HepG2 (cell line): ENCODE results near the gene DIP2C. TPM values are rescaled to one million over a fixed set of nuclear protein-coding genes. Genes with fewer than 3 reads are reported as not detected.

Experiments used
- ATAC-seq: fragments of 200-7000 bp; cut with Tn5 transposase; 3 replicates; pipeline ENCODE4 v1.9.1; 2020; ENCODE audit warnings: mild to moderate bottlenecking, moderate library complexity
- BruUV-seq: library from RNA; stranded (reverse); fragments of 400-500 nt; replicated peaks from 2 replicates; lab custom pipeline; 2021; lab: Mats Ljungman, UMichigan
- CTCF ChIA-PET: fragments of 300-600 bp; formaldehyde crosslinking; extraction: SDS; loops from one replicate; lab custom pipeline; 2021; ENCODE audit warnings: low total read pairs, inconsistent platforms, low intra/inter-chr PET ratio; lab: Yijun Ruan, JAX
- POLR2A ChIA-PET: fragments of 350-600 bp; sonication (Branson Sonifier 250); formaldehyde crosslinking; loops from one replicate; lab custom pipeline; 2020; ENCODE audit warnings: antibody characterized with exemption, inconsistent platforms; lab: Yijun Ruan, JAX
- DNase-seq: peaks from one replicate; pipeline ENCODE4 v3.0.0-alpha.2; 2015; ENCODE audit warnings: low spot score
- FAIRE-seq: peaks from 3 replicates; lab custom pipeline; 2011; peaks lifted over from hg19 to GRCh38; lab: Jason Lieb, UNC
- H2AFZ ChIP-seq: one replicate; pipeline ENCODE4 v1.6.1; 2011; ENCODE audit warnings: low read length, inconsistent platforms
- H3K27ac ChIP-seq: fragments of 300-600 bp; 3 replicates; pipeline ENCODE4 v1.8.0; 2011; ENCODE audit warnings: mixed run types, mild to moderate bottlenecking, mixed read lengths, low read length, inconsistent platforms; ENCODE audit not compliant: insufficient read depth; ENCODE audit errors: extremely low read length
- H3K27me3 ChIP-seq, 2 experiments: fragments of 200-600 bp in 1 of 2; 2 replicates in 1 of 2; 3 replicates in 1 of 2; pipeline versions ENCODE4 v1.6.0 to v1.8.0; 2011; ENCODE audit warnings: low read length in 2 of 2, mild to moderate bottlenecking in 2 of 2, moderate library complexity in 2 of 2, inconsistent platforms in 1 of 2; ENCODE audit not compliant: insufficient read depth in 2 of 2, control insufficient read depth in 1 of 2
- H3K36me3 ChIP-seq, 2 experiments: fragments of 200-600 bp in 1 of 2; replicated peaks in 1 of 2; 2 replicates in 1 of 2; 3 replicates in 1 of 2; pipeline versions ENCODE4 v1.5.1 to v1.8.0; 2011; ENCODE audit warnings: low read length in 2 of 2, inconsistent platforms in 1 of 2; ENCODE audit not compliant: insufficient read depth in 2 of 2, control insufficient read depth in 1 of 2
- H3K4me1 ChIP-seq: 2 replicates; pipeline ENCODE4 v1.5.1; 2012; ENCODE audit warnings: low read length, inconsistent platforms; ENCODE audit not compliant: insufficient read depth
- H3K4me2 ChIP-seq: 2 replicates; pipeline ENCODE4 v1.6.0; 2011; ENCODE audit warnings: low read depth, low read length, inconsistent platforms
- H3K4me3 ChIP-seq, 3 experiments: fragments of 200-600 bp in 1 of 3; sonication (generic), shearing (Covaris generic) in 1 of 3; replicated peaks in 1 of 3; 2 replicates each; pipeline ENCODE4 v1.5.1; 2011 to 2016; ENCODE audit warnings: low read length in 3 of 3, inconsistent platforms in 2 of 3, low read depth in 2 of 3, mild to moderate bottlenecking in 2 of 3, control low read depth in 1 of 3, mixed read lengths in 1 of 3; ENCODE audit not compliant: insufficient read depth in 1 of 3
- H3K79me2 ChIP-seq: one replicate; pipeline ENCODE4 v1.6.1; 2011; ENCODE audit warnings: low read length, inconsistent platforms; ENCODE audit not compliant: insufficient read depth
- H3K9ac ChIP-seq: 2 replicates; pipeline ENCODE4 v1.6.0; 2011; ENCODE audit warnings: mild to moderate bottlenecking, low read depth, low read length, inconsistent platforms; ENCODE audit not compliant: insufficient read depth
- H3K9me3 ChIP-seq: 2 replicates; pipeline ENCODE4 v1.5.1; 2012; ENCODE audit warnings: mild to moderate bottlenecking, low read length
- H4K20me1 ChIP-seq: 2 replicates; pipeline ENCODE4 v1.6.0; 2011; ENCODE audit warnings: inconsistent platforms, mild to moderate bottlenecking, low read length, moderate library complexity; ENCODE audit not compliant: insufficient read depth
- ATF3 ChIP-seq: sonication (generic); formaldehyde crosslinking; IDR thresholded peaks from 2 replicates; pipeline ENCODE4 v1.4.0; 2020; ENCODE audit warnings: missing genetic modification reagents
- CCAR2 ChIP-seq: fragments of 200-400 bp; formaldehyde crosslinking; optimal IDR thresholded peaks from 2 replicates; pipeline ENCODE3; 2018; ENCODE audit warnings: low read depth, mild to moderate bottlenecking, low read length, moderate library complexity
- DZIP1 ChIP-seq: sonication (generic); formaldehyde crosslinking; IDR thresholded peaks from 2 replicates; pipeline ENCODE4 v1.5.0; 2020; ENCODE audit warnings: mild to moderate bottlenecking, missing genetic modification reagents
- FOXO1 ChIP-seq: sonication (generic); formaldehyde crosslinking; IDR thresholded peaks from 2 replicates; pipeline ENCODE4 v1.4.0; 2020; ENCODE audit warnings: missing genetic modification reagents
- KMT2B ChIP-seq: IDR thresholded peaks from 2 replicates; pipeline ENCODE4 v1.6.1; 2016; ENCODE audit warnings: missing genetic modification reagents, missing compliant biosample characterization
- NCOR1 ChIP-seq: fragments of 200-600 bp; sonication (generic); IDR thresholded peaks from 2 replicates; pipeline ENCODE4 v1.7.0; 2017; ENCODE audit warnings: antibody characterized with exemption, low read length, borderline replicate concordance
- NR2F2 ChIP-seq: IDR thresholded peaks from 2 replicates; pipeline ENCODE4 v1.6.1; 2012; ENCODE audit warnings: low read depth, inconsistent platforms, borderline replicate concordance
- TARDBP ChIP-seq: sonication (generic); formaldehyde crosslinking; IDR thresholded peaks from 2 replicates; pipeline ENCODE4 v1.8.0; 2022; ENCODE audit warnings: mild to moderate bottlenecking, missing genetic modification reagents
- TFDP1 ChIP-seq: IDR thresholded peaks from 2 replicates; pipeline ENCODE4 v1.6.1; 2016; ENCODE audit warnings: missing compliant biosample characterization, missing genetic modification reagents, borderline replicate concordance
- THRA ChIP-seq: sonication (generic); formaldehyde crosslinking; IDR thresholded peaks from 2 replicates; pipeline ENCODE4 v1.4.0; 2020; ENCODE audit warnings: missing genetic modification reagents, borderline replicate concordance
- ZBTB37 ChIP-seq: sonication (generic); formaldehyde crosslinking; IDR thresholded peaks from 2 replicates; pipeline ENCODE4 v1.4.0; 2020; ENCODE audit warnings: mild to moderate bottlenecking, missing genetic modification reagents
- ZBTB8A ChIP-seq: sonication (generic); formaldehyde crosslinking; IDR thresholded peaks from 2 replicates; pipeline ENCODE4 v1.4.0; 2020; ENCODE audit warnings: mild to moderate bottlenecking, low read depth, missing genetic modification reagents, borderline replicate concordance
- ZNF30 ChIP-seq: sonication (generic); formaldehyde crosslinking; IDR thresholded peaks from 2 replicates; pipeline ENCODE4 v1.5.0; 2020; ENCODE audit warnings: mild to moderate bottlenecking, missing genetic modification reagents
- ZNF317 ChIP-seq: sonication (generic); formaldehyde crosslinking; IDR thresholded peaks from 2 replicates; pipeline ENCODE4 v1.5.0; 2020; ENCODE audit warnings: mild to moderate bottlenecking, missing genetic modification reagents
- ZNF333 ChIP-seq: sonication (generic); formaldehyde crosslinking; IDR thresholded peaks from 2 replicates; pipeline ENCODE4 v1.4.0; 2020; ENCODE audit warnings: mild to moderate bottlenecking, missing genetic modification reagents, borderline replicate concordance
- ZNF547 ChIP-seq: sonication (generic); formaldehyde crosslinking; IDR thresholded peaks from 2 replicates; pipeline ENCODE4 v1.5.1; 2020; ENCODE audit warnings: mild to moderate bottlenecking, missing genetic modification reagents
- ZNF572 ChIP-seq: sonication (generic); formaldehyde crosslinking; IDR thresholded peaks from 2 replicates; pipeline ENCODE4 v1.5.1; 2020; ENCODE audit warnings: mild to moderate bottlenecking, missing genetic modification reagents
- ZNF576 ChIP-seq: sonication (generic); formaldehyde crosslinking; IDR thresholded peaks from 2 replicates; pipeline ENCODE4 v1.4.0; 2020; ENCODE audit warnings: mild to moderate bottlenecking, missing genetic modification reagents
- ZNF775 ChIP-seq: sonication (generic); formaldehyde crosslinking; IDR thresholded peaks from 2 replicates; pipeline ENCODE4 v1.4.0; 2020; ENCODE audit warnings: missing genetic modification reagents, mild to moderate bottlenecking, moderate library complexity, borderline replicate concordance
- WGBS: methylation state at CpG from one replicate; pipeline ENCODE4 v1.1.6; 2017; ENCODE audit warnings: low lambda C conversion rate; 5-methylcytosine and 5-hydroxymethylcytosine counted together
- in situ Hi-C: cut with HindIII; loops from 2 replicates; pipeline ENCODE4 v1.10.0; 2017; ENCODE audit warnings: low pct_unique_long_range_greater_than_20kb; ENCODE audit not compliant: extremely low pct_ligation_motif_present
- intact Hi-C: fragments of 100-400 bp; cut with micrococcal nuclease; formaldehyde crosslinking; loops from one replicate; pipeline ENCODE4 v1.10.0; 2022; ENCODE audit not compliant: unreplicated experiment
- polyA plus RNA-seq, 8 experiments: library from polyadenylated mRNA; depleted of rRNA in 3 of 8; stranded (reverse) in 7 of 8; unstranded in 1 of 8; fragments of >200 nt; fragmentation: Illumina TruSeq in 4 of 8; extraction: Trizol in 4 of 8; gene quantifications; 2 replicates each; pipeline versions ENCODE4 v1.2.1 to v1.2.3, GENCODE V29; 2011 to 2016; ENCODE audit warnings: low read depth in 4 of 8, missing spikeins in 1 of 8, mixed read lengths in 1 of 8; ENCODE audit not compliant: insufficient read depth in 1 of 8
- total RNA-seq, 5 experiments: library from RNA; depleted of rRNA; stranded (reverse); fragments of >200 nt; fragmentation: Illumina TruSeq; extraction: Trizol; gene quantifications; 2 replicates each; pipeline ENCODE4 v1.2.3, GENCODE V29; 2016; ENCODE audit warnings: low read depth in 1 of 5

DIP2C gene
- total and polyA plus RNA-seq, 2 of the 13 experiments (the other 11 are each of a cell fraction or from before 2014, with no cell fraction given): 2.2 to 2.7 TPM

GRCh38 chr10:530717-531116 is 158.8 kb downstream of the DIP2C start:
- 84% methylated on average over 14 of the region's 16 CpGs for WGBS
- Histone ChIP-seq H3K79me2 (no peaks in the 10 kb centered on the region), H3K4me1 (peaks cover 17% of the 10 kb centered on the region), H3K36me3 (no peaks in the 10 kb centered on the region), H3K9ac (no peak overlapping the region), H3K4me2 (no peak overlapping the region), H3K27me3 (no peaks in the 10 kb centered on the region), H4K20me1 (no peaks in the 10 kb centered on the region; the same call in 1 of the 2 replicates), H3K27ac (no peak overlapping the region), H3K4me3 (no peak overlapping the region), H3K9me3 (no peaks in the 10 kb centered on the region), H2AFZ (no peak overlapping the region)
- ChIA-PET CTCF (no interaction called here), POLR2A (no interaction called here)
- no peak for DNase-seq
- no peak for ATAC-seq
- in situ Hi-C loops: no loop called here
- FAIRE-seq: no peak
- intact Hi-C loops: no loop called here
- BruUV-seq: no TSS peak
- TF ChIP-seq ZNF333 (CRISPR knock-in tag) (no peak), ZNF572 (CRISPR knock-in tag) (no peak), NR2F2 (no peak), TFDP1 (CRISPR knock-in tag) (no peak), ZBTB37 (no peak), FOXO1 (CRISPR knock-in tag) (no peak), ZNF576 (CRISPR knock-in tag) (no peak), ZNF775 (no peak), TARDBP (no peak), NCOR1 (no peak), ZBTB8A (CRISPR knock-in tag) (no peak), ZNF30 (CRISPR knock-in tag) (no peak), ATF3 (no peak), KMT2B (CRISPR knock-in tag) (no peak), THRA (CRISPR knock-in tag) (no peak), ZNF547 (CRISPR knock-in tag) (no peak), CCAR2 (no peak), ZNF317 (no peak), DZIP1 (CRISPR knock-in tag) (no peak)
